Trophoblast cell (in vitro differentiated cells and primary cell): ENCODE results near the gene CCZ1.
"Not testable (repeated sequence)": the region's sequence is repeated elsewhere in the genome, so short reads cannot be mapped to it uniquely, and the experiment has no call there.

Experiments used
- DNase-seq, 2 donors: peaks; one replicate each; pipeline ENCODE4 v3.0.0-alpha.2; 2016
- H2AFZ ChIP-seq: 2 replicates; pipeline ENCODE4 v1.6.1; 2013; ENCODE audit warnings: low read length, moderate library complexity, mild to moderate bottlenecking; ENCODE audit not compliant: insufficient read depth, poor library complexity
- H2AK5ac ChIP-seq: 2 replicates; pipeline ENCODE4 v1.6.1; 2013; ENCODE audit warnings: mild to moderate bottlenecking, low read length
- H2BK120ac ChIP-seq: 2 replicates; pipeline ENCODE4 v1.6.1; 2013; ENCODE audit warnings: low read length, mild to moderate bottlenecking, moderate library complexity; ENCODE audit not compliant: insufficient read depth, poor library complexity
- H2BK12ac ChIP-seq: 2 replicates; pipeline ENCODE4 v1.6.1; 2013; ENCODE audit warnings: mild to moderate bottlenecking, low read length, moderate library complexity
- H2BK5ac ChIP-seq: 2 replicates; pipeline ENCODE4 v1.6.1; 2013; ENCODE audit warnings: low read length, low read depth, moderate library complexity, mild to moderate bottlenecking; ENCODE audit not compliant: poor library complexity
- H3K14ac ChIP-seq: 2 replicates; pipeline ENCODE4 v1.6.1; 2013; ENCODE audit warnings: mild to moderate bottlenecking, low read length
- H3K18ac ChIP-seq: 2 replicates; pipeline ENCODE4 v1.6.1; 2013; ENCODE audit warnings: mild to moderate bottlenecking, low read length
- H3K23ac ChIP-seq: 2 replicates; pipeline ENCODE4 v1.6.1; 2013; ENCODE audit warnings: low read length
- H3K27ac ChIP-seq: 2 replicates; pipeline ENCODE4 v1.5.1; 2013; ENCODE audit warnings: low read depth, mild to moderate bottlenecking, inconsistent platforms, low read length, moderate library complexity
- H3K27me3 ChIP-seq: 2 replicates; pipeline ENCODE4 v1.6.1; 2013; ENCODE audit warnings: inconsistent platforms, mild to moderate bottlenecking, low read length, moderate library complexity; ENCODE audit not compliant: insufficient read depth
- H3K36me3 ChIP-seq, 2 experiments: 1 replicate in 1 of 2; 2 replicates in 1 of 2; pipeline ENCODE4 v1.6.1; 2013; ENCODE audit warnings: low read length in 2 of 2, mild to moderate bottlenecking in 2 of 2, moderate library complexity in 1 of 2; ENCODE audit not compliant: insufficient read depth in 2 of 2, control insufficient read depth in 1 of 2
- H3K4ac ChIP-seq: 2 replicates; pipeline ENCODE4 v1.6.1; 2013; ENCODE audit warnings: low read depth, mild to moderate bottlenecking, low read length, moderate library complexity
- H3K4me1 ChIP-seq, 2 experiments: 1 replicate in 1 of 2; 2 replicates in 1 of 2; pipeline ENCODE4 v1.6.1; 2013; ENCODE audit warnings: low read length in 2 of 2, mild to moderate bottlenecking in 2 of 2, moderate library complexity in 1 of 2; ENCODE audit not compliant: insufficient read depth in 2 of 2, control insufficient read depth in 1 of 2
- H3K4me2 ChIP-seq: 2 replicates; pipeline ENCODE4 v1.6.1; 2013; ENCODE audit warnings: inconsistent platforms, mild to moderate bottlenecking, low read length, moderate library complexity
- H3K4me3 ChIP-seq: 2 replicates; pipeline ENCODE4 v1.5.1; 2013; ENCODE audit warnings: mild to moderate bottlenecking, low read depth, low read length, inconsistent platforms
- H3K79me1 ChIP-seq: one replicate; pipeline ENCODE4 v1.6.1; 2013; ENCODE audit warnings: low read length
- H3K79me2 ChIP-seq: 2 replicates; pipeline ENCODE4 v1.6.1; 2013; ENCODE audit warnings: low read length, mild to moderate bottlenecking; ENCODE audit not compliant: control insufficient read depth, insufficient read depth, poor library complexity
- H3K9ac ChIP-seq: 2 replicates; pipeline ENCODE4 v1.6.1; 2013; ENCODE audit warnings: mild to moderate bottlenecking, low read length
- H3K9me3 ChIP-seq: 2 replicates; pipeline ENCODE4 v1.6.1; 2013; ENCODE audit warnings: low read depth, mild to moderate bottlenecking, control low read depth, inconsistent platforms, low read length; ENCODE audit not compliant: insufficient read depth
- H4K12ac ChIP-seq: 2 replicates; pipeline ENCODE4 v1.6.1; 2013; ENCODE audit warnings: low read depth, mild to moderate bottlenecking, low read length, moderate library complexity
- H4K8ac ChIP-seq: 2 replicates; pipeline ENCODE4 v1.6.1; 2013; ENCODE audit warnings: low read depth, mild to moderate bottlenecking, low read length, moderate library complexity
- H4K91ac ChIP-seq: one replicate; pipeline ENCODE4 v1.6.1; 2013; ENCODE audit warnings: low read depth, mild to moderate bottlenecking, low read length, moderate library complexity
- WGBS: extraction: QIAGEN DNeasy Blood & Tissue Kit; methylation state at CpG from one replicate; pipeline ENCODE4 v1.1.7; 2013; ENCODE audit warnings: missing lambda C conversion rate; ENCODE audit not compliant: insufficient read length, insufficient coverage; ENCODE audit errors: extremely low coverage; 5-methylcytosine and 5-hydroxymethylcytosine counted together

CCZ1 gene

DNA sequence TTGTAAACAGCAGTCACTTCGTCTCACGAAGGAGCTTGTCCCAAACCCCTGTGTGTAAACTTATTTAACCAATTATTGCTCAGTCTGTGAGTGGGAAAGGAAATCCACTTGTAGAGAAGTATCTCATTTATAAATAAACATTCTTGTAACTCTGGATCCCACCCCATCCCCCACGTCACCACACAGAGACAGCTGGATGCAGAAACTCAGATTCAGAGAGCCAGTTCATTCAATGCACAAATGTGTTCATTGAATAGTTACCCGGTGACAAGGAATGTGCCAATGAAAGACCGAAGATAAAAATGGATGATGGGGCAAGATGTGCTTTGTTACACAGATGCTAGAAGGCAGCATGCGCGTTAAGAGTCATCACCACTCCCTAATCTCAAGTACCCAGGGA, 26.2 kb upstream of the CCZ1 start:
- H3K27ac ChIP-seq: no peak overlapping the region
- no peak overlapping the region for H2AFZ ChIP-seq
- no CpG with 5 or more reads among the region's 7 CpGs for WGBS
- no peak overlapping the region for H3K23ac ChIP-seq
- no peak for DNase-seq
- H4K12ac ChIP-seq: no peak overlapping the region
- H2BK5ac ChIP-seq: no peak overlapping the region
- H3K18ac ChIP-seq: no peak overlapping the region
- H3K4me2 ChIP-seq: no peak overlapping the region
- no peaks in the 10 kb centered on the region for H3K9me3 ChIP-seq
- no peak overlapping the region for H4K91ac ChIP-seq
- H4K8ac ChIP-seq: no peak overlapping the region
- H2AK5ac ChIP-seq: no peak overlapping the region
- no peaks in the 10 kb centered on the region for H3K79me1 ChIP-seq
- no peak overlapping the region for H3K14ac ChIP-seq
- no peak overlapping the region for H3K4me3 ChIP-seq
- H2BK120ac ChIP-seq: no peak overlapping the region
- H3K79me2 ChIP-seq: no peaks in the 10 kb centered on the region
- H2BK12ac ChIP-seq: no peak overlapping the region
- no peak overlapping the region for H3K4ac ChIP-seq
- H3K27me3 ChIP-seq: no peaks in the 10 kb centered on the region
- no peaks in the 10 kb centered on the region for H3K36me3 ChIP-seq
- no peak overlapping the region for H3K9ac ChIP-seq
- no peaks in the 10 kb centered on the region for H3K4me1 ChIP-seq

DNA sequence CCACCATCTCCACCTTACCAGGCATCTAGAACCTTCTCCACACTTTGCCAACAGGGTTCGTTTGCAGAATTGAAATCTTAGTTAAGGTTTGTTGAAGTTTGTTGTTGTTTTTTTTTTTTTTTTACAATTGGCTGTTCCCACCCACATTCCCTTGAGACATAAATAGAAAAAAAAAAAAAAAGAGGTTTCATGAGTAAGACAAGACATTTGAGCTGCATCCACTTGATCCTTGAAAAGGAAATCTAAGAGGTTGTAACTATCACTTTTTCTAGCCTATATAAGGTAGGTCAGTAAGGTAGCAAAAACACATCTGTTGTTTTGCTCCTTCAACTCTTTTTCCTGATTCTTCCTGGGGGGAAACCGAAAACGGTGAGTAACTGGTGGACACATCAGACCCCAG, 18.9 kb upstream of the CCZ1 start:
- H3K4me1 ChIP-seq, H3K79me1 ChIP-seq, H3K9me3 ChIP-seq, H2BK12ac ChIP-seq, H3K36me3 ChIP-seq, H2AFZ ChIP-seq, H2AK5ac ChIP-seq, H4K8ac ChIP-seq, H3K79me2 ChIP-seq, H3K23ac ChIP-seq, H3K27ac ChIP-seq, H4K12ac ChIP-seq, H3K4me3 ChIP-seq, H3K9ac ChIP-seq, H3K4ac ChIP-seq, H3K14ac ChIP-seq, H2BK120ac ChIP-seq, H3K27me3 ChIP-seq, H3K18ac ChIP-seq, DNase-seq, H3K4me2 ChIP-seq, H2BK5ac ChIP-seq, H4K91ac ChIP-seq: not testable (repeated sequence)
- no CpG with 5 or more reads among the region's 3 CpGs for WGBS

GRCh38 chr7:5880106-5880505, 18.4 kb upstream of the CCZ1 start:
- not testable (repeated sequence) for H3K36me3 ChIP-seq, H2AK5ac ChIP-seq, H3K14ac ChIP-seq, H3K4me3 ChIP-seq, H3K9ac ChIP-seq, H2BK12ac ChIP-seq, H3K79me2 ChIP-seq, H3K27ac ChIP-seq, H3K79me1 ChIP-seq, H2AFZ ChIP-seq, H3K23ac ChIP-seq, H3K18ac ChIP-seq, H3K9me3 ChIP-seq, H3K4me2 ChIP-seq, H3K27me3 ChIP-seq, DNase-seq, H2BK120ac ChIP-seq, H3K4ac ChIP-seq, H4K12ac ChIP-seq, H2BK5ac ChIP-seq, H4K91ac ChIP-seq, H3K4me1 ChIP-seq, H4K8ac ChIP-seq
- WGBS: no CpG with 5 or more reads among the region's 6 CpGs

DNA sequence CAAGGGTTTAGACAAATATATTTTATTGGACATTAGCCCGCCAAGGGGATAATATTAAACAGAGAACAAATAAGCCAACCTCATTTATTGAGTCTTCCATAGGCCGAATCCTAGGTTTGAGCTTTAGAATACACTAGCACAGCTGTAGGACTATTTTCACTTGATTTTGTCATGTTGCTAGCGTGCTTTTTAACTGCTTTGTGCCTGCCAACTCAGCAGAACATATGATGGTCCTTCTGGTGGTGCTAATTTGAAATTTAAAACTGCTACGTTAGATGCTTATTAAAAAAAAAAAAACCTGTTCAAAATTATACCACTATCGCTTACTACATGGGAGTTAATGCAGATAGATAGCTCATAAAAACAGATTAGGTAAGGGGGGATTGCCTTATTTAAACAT, 14.1 kb upstream of the CCZ1 start:
- not testable (repeated sequence) for H3K79me1 ChIP-seq, DNase-seq, H3K27ac ChIP-seq, H3K4me2 ChIP-seq, H3K4me3 ChIP-seq, H3K14ac ChIP-seq, H2BK12ac ChIP-seq, H4K12ac ChIP-seq, H2BK5ac ChIP-seq, H3K9ac ChIP-seq, H3K36me3 ChIP-seq, H2AFZ ChIP-seq, H3K23ac ChIP-seq, H3K9me3 ChIP-seq, H3K27me3 ChIP-seq, H4K91ac ChIP-seq, H2BK120ac ChIP-seq, H3K79me2 ChIP-seq, H3K4me1 ChIP-seq, H2AK5ac ChIP-seq, H3K4ac ChIP-seq, H4K8ac ChIP-seq, H3K18ac ChIP-seq
- no CpG with 5 or more reads among the region's 5 CpGs for WGBS
